SH-SY5Y (cell line): ENCODE measurements around the gene PRKACA.

Experiments used
- GATA2 ChIP-seq: IDR thresholded peaks from 2 replicates; pipeline ENCODE4 v1.6.1; 2011; ENCODE audit warnings: mild to moderate bottlenecking, low read depth, low read length
- GATA3 ChIP-seq: IDR thresholded peaks from 2 replicates; pipeline ENCODE4 v1.6.1; 2011; ENCODE audit warnings: low read depth, mild to moderate bottlenecking, low read length, moderate library complexity

DNA sequence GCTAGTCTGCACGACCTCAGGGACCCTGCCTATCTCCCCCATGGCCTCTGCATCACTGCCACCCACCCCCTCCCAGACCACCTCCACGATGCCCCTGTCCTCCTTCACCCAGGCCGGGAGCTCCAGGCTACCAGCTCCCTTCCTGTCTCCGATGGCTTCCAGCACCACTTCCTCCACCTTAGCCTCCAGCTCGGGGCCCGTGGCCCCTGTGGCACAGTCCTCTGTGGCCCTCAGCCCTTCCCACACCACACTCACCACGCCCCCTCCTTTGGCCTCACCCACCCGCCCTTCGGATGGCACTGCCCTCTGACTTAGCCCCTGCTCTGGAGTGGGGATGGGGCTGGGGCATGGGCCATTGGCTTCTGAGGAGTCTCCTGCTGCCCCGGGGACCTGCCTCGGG lies 62.8 kb downstream of the PRKACA start:
- TF ChIP-seq GATA2 (no peak), GATA3 (no peak)
